MG63 (cell line): ENCODE measurements around the gene ADAMTS17. TPM values are rescaled to one million over a fixed set of nuclear protein-coding genes. Genes with fewer than 3 reads are reported as not detected.

Source experiments
- DNase-seq: peaks from one replicate; pipeline ENCODE4 v3.0.0-alpha.2; 2020
- H3K27me3 ChIP-seq: fragments of 250-450 bp; sonication (Bioruptor Pico); 2 replicates; pipeline ENCODE4 v1.5.1; 2020; ENCODE audit warnings: mild to moderate bottlenecking, moderate library complexity
- H3K36me3 ChIP-seq: fragments of 250-450 bp; sonication (Bioruptor Pico); 2 replicates; pipeline ENCODE4 v1.5.1; 2020; ENCODE audit warnings: mild to moderate bottlenecking, moderate library complexity
- H3K4me3 ChIP-seq: fragments of 250-450 bp; sonication (Bioruptor Pico); 2 replicates; pipeline ENCODE4 v1.5.1; 2020; ENCODE audit warnings: mild to moderate bottlenecking, moderate library complexity
- H3K9me3 ChIP-seq: fragments of 250-450 bp; sonication (Bioruptor Pico); 2 replicates; pipeline ENCODE4 v1.5.1; 2020; ENCODE audit warnings: mild to moderate bottlenecking, moderate library complexity
- total RNA-seq: library from RNA; depleted of rRNA; stranded (reverse); fragments of >200 nt; shearing (Covaris generic); gene quantifications from 2 replicates; pipeline ENCODE4 v1.2.3, GENCODE V29; 2014; ENCODE audit warnings: low replicate concordance

The ADAMTS17 gene
- total RNA-seq, 1 experiment from 2014 or later = 3.8 TPM

DNA sequence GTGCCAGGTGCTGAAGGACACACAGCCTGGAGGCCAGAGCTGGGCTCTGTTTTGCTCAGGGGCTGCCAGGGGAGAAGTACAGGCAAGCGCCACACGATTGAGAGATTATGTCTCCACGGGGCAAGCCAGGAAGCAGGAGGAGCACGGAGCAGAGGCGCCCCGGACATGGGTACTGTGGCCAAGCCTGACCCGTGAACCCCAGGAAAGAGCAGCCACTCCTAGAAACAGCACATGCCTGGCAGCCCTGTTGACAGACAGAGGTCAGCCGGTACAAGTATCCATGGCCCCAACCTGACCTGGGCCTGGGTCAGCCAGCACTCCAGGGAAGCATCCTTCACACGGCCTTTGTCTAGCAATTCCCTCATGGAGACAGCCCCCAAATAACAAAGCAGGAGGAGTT lies 89.4 kb downstream of the ADAMTS17 start:
- no peaks in the 10 kb centered on the region for H3K36me3 ChIP-seq
- no peak for DNase-seq
- H3K27me3 ChIP-seq = no peaks in the 10 kb centered on the region
- H3K4me3 ChIP-seq = no peak overlapping the region
- H3K9me3 ChIP-seq = no peaks in the 10 kb centered on the region

DNA sequence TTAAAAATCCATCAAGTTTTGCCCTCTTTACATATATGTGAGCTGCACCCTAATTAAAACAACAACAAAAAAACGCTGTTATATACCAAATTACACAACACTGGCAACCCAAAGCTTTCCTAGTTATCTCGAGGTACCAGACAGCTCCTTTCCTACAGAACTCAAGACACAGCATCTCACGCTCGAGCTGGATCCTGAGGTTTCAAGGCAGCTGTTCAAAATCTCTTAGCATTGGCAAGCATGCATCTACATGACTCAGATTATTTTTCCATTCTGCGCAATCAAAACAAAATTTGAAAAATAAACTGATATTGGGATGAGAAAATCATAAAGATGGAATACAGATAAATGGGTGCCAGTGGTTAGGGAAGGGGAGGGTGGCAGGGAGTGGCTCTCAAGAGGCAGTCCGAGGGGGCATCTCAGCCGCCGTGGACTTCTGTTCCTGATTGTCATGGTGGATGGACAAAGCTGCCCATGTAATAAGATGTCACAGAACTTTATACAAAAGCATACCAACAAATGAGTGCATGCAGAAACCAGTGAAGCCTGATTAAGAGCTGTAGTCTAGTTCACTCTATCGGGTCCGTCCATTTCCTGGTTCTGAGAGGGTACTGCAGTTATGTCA lies 91.5 kb downstream of the ADAMTS17 start:
- no peak for DNase-seq
- no peaks in the 10 kb centered on the region for H3K9me3 ChIP-seq
- H3K4me3 ChIP-seq = no peak overlapping the region
- no peaks in the 10 kb centered on the region for H3K36me3 ChIP-seq
- no peaks in the 10 kb centered on the region for H3K27me3 ChIP-seq

DNA sequence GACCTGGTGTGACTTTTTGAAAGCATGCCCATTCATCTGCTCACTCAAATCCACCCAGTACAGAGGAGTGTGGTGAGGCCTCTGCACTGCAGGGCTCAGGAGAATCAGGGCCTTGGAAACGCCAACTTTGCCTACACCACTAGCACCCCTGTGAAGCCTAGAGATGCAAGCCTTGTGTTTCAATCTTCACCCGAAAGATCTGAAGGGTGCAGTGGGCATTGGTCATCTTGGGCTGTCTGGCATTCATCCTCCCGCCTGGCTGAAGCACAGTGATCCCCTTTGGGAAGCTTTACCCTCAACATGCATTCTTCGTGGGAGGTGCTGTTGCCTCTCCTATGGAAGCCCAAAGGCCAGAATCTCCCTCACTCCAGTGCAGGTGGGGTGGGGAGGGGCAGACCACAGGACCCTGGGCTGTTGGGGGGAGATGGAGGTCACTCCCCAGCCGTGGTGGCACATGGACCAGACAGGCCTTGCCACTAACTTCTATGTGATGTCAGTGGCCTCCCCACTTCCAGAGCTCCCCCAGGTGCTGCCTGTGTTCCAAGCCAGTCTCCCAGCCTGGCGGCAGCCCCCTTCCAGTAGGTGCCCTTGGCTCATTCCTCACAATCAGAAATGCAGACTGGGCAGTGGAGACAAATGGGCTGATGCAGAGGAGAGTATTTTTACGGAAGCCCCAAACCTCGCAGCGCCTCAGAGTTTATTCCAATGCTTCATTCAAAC lies 92.5 kb downstream of the ADAMTS17 start:
- Histone ChIP-seq H3K36me3 (no peaks in the 10 kb centered on the region), H3K4me3 (no peak overlapping the region)
- no peak for DNase-seq

DNA sequence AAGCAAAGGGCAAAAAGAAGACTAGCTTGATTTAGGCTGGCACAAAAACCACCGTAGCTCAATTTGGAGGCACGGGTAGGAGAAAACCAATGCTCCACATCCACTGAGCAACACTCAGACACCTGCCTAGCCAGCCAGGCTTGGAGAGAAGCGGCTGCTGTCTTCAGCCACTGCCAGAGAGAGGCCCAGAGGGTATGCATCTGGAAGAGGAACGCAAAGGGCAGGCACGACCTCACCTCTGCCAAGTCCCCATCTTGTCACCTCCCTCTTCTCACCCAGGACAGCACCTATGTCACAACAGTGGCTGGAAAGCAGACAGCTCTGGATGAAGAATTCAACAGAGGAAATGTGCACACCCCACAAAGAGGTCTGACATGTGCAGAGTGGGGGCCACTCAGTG lies 93.5 kb downstream of the ADAMTS17 start:
- H3K27me3 ChIP-seq = no peaks in the 10 kb centered on the region
- H3K9me3 ChIP-seq = no peaks in the 10 kb centered on the region
- H3K36me3 ChIP-seq = no peaks in the 10 kb centered on the region
- H3K4me3 ChIP-seq = no peak overlapping the region
- no peak for DNase-seq

More for the DNA sequence above, 92.5 kb downstream of the ADAMTS17 start:
- Histone ChIP-seq H3K9me3 (no peaks in the 10 kb centered on the region), H3K27me3 (no peaks in the 10 kb centered on the region)

DNA sequence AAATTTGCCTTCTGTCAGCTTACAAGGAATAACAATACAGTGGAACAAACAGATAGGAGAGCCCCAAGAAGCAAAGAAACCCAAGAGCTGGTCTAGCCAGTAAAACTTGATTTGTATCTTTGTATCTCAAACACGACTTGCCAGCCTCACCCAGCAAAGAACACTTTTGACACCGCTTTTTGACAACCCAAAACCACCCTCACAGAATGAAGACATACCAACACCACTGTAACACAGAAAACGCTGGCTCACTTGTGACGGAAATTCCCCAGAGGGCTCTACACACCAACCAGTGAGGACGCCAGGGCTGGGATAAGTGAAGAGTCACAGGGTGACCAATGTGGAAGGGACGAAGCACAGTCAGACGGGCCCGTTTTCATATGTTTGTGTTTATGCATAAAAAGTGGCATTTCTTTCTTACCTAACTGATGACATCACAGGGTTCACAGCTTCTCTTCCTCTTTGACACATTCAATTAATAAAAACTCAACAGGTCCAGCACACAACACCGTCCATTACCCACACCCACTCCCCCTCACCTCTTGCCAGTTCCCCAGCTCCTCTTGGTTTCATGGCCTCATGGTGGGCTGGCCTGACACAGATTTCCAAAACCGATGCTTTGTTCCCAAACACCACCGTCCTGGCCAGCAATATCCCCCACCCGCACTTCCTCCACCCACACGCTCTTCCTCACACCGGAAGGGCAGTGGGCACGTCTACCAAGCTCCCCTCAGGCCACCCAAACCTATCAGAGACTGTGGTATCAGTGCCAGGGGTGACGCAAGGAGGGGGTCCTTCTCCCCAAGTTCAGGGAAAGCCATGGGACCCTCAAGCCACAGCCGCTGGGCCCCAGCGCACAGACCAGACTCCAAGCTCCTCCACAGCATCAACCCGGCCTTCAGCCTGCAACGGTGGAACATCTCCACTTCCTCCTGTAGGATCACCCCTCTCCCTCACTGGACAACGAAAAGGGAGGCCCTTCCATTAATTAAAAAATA lies 94.2 kb downstream of the ADAMTS17 start:
- Histone ChIP-seq H3K4me3 (no peak overlapping the region), H3K36me3 (no peaks in the 10 kb centered on the region), H3K9me3 (no peaks in the 10 kb centered on the region), H3K27me3 (no peaks in the 10 kb centered on the region)
- DNase-seq = no peak

DNA sequence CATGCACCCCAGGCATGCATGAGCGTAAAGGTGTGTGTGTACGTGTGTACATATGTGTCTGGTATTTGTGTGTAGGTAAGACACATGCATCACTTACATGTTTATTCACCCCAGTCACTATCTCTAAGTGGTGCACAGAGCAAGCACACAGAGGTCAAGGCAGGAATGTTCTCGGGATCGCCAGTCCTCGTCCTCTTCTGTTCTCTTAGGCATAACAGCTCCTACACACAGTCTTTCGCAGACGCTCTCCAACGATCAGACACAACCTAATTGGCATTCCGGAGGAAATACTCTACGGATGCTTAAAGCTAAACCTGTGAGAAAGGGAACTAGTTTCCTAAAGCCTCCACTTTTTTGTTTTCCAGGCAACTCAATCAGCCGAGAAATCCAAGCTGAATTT lies 95.9 kb downstream of the ADAMTS17 start:
- Histone ChIP-seq H3K36me3 (no peaks in the 10 kb centered on the region), H3K27me3 (no peaks in the 10 kb centered on the region), H3K4me3 (no peak overlapping the region), H3K9me3 (no peaks in the 10 kb centered on the region)
- no peak for DNase-seq

DNA sequence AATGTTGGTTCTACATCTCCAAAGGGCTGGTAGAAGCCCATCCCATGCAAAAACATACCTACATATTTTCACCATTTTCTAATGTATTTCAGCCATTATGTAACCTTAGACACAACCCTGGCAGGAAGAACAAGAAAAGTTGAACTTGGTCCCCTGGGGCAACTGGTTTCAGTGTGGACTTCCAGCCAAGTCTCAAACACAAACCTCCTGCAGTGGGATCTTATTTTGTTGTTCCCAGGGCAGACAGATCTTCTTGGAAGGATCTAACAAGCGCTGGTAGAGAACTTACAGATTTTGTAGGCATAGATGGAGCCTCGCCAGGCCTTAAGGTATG lies 96.3 kb downstream of the ADAMTS17 start:
- Histone ChIP-seq H3K36me3 (no peaks in the 10 kb centered on the region), H3K9me3 (no peaks in the 10 kb centered on the region), H3K27me3 (no peaks in the 10 kb centered on the region), H3K4me3 (no peak overlapping the region)
- DNase-seq = no peak

DNA sequence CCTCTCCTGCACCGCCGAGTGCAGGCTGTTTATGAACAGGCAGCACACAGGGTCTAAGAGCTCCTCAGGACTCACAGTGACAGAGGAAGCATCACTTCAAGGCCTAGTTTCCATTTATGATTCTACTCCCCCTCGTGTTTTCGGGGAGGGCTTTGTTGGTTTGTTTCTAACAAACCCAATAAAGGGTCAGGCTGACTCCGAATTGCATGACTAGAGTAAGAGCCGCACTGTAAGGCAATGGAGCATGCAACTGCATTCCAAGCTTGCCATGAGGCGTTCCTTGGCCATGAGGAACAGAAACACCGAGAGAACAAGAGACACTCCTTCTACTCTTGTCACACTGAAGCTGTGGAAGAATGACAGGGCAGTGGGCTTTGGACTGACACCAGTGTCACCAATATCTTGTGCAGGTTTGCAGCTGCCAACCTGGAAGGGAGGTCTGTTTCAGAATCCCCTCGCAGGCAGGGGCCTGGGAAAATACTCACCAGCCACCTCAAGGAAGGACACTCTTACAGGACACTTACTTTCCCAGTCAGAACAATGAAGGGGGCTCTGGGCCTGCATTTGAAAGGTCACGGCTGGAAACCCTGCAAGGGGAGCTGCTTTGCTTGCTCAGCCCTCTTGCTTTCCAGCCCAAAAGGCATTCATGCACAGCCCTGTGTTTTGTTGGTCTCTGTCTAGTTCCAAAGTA lies 96.8 kb downstream of the ADAMTS17 start:
- H3K9me3 ChIP-seq = no peaks in the 10 kb centered on the region
- no peak overlapping the region for H3K4me3 ChIP-seq
- H3K27me3 ChIP-seq = no peaks in the 10 kb centered on the region
- DNase-seq = no peak
- no peaks in the 10 kb centered on the region for H3K36me3 ChIP-seq

DNA sequence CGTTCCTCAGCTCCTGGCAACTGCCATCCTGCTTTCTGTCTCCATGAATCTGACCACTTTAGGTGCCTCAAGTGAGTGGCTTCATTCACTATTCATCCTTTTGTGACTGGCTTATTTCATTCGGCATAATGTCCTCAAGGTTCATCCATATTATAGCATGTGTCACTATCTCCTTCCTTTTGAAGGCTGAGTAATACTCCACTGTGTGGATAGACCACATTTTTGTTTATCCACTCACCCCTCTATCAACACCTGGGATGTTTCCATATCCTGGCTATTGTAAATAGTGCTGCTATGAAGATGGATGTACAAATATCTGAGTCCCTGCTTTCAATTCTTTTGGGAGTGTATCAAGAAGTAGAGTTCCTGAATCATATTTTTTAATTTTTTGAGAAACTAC lies 98.8 kb downstream of the ADAMTS17 start:
- no peaks in the 10 kb centered on the region for H3K27me3 ChIP-seq
- H3K9me3 ChIP-seq = no peaks in the 10 kb centered on the region
- DNase-seq = no peak
- no peak overlapping the region for H3K4me3 ChIP-seq
- no peaks in the 10 kb centered on the region for H3K36me3 ChIP-seq

DNA sequence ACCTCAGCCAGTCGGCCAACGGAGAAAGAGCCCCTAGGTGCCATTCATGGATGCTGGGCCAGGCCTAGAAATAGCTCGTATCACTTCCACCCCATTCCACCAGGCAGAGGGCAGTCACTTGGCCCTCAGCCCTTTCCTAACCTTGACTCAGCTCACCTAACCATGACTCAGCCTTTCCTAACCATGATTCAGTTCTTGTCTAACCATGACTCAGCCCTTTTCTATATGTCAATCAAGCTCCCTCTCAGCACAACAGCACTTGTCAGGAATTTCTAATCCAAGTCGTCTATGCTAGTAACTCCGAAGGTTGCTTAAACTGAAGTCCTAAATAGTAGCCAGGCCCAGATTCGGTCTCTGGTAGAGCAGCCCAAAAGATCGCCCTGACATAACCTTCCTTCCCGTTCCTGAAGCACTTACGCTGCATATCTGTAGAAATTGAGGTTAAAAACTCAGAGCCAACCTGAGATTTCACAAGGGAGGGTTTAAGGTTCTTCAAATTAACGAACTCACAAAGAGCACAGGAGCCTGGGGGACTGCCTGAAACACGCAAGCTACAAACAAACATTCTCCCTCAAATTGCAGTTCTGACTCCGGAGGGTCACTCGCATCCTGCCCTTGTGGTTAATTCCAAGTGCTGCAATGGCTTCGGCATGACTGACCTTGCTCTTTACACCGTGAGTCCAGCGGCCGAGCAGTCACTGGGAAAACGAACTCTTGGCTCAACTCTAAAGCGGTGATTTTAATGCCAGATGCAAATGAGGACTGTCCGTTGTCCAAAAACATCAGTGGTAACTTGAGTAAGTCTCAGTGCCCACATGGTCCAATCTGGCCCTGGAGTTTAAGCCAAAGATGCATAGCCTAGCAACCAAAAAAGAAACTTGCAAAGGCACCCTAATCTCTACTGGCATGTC lies 99.9 kb downstream of the ADAMTS17 start:
- peak; percentile 69 for DNase-seq
- Histone ChIP-seq H3K4me3 (no peak overlapping the region), H3K27me3 (no peaks in the 10 kb centered on the region), H3K36me3 (no peaks in the 10 kb centered on the region), H3K9me3 (no peaks in the 10 kb centered on the region)

DNA sequence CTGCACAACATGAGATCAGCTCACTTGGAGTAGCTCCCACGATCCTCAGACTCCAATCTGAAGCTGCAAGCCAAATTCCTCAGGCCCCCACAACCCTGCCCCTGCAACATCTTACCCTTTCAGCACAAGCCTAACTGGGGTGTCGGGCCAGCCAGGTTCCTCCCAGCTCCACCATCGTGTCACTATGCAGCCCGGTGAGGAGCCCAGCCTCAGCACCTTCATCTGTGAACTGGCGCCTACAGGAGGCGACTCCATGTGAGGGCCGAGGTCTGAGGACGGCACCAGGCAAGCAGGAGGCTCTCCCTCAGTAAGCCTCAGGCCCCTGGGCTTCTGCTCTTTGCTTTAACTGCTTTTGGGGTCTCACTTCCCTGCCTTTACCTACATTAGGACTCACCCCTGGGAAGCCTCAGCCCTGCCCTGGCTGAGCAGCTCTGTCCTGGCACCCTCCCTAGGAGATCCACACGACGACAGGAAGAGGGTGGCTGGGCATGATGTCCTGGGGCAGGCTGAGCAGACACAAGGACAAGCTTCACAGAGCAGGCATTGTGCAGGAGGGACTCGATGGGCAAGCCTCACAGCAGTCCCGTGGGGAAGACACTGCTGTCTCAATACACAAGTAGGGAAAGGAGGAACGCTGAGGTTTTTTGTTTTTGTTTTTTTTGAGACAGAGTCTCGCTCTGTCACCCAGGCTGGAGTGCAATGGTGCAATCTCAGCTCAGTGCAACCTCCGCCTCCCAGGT lies 104.6 kb downstream of the ADAMTS17 start:
- DNase-seq = no peak
- Histone ChIP-seq H3K9me3 (no peaks in the 10 kb centered on the region), H3K36me3 (no peaks in the 10 kb centered on the region), H3K27me3 (no peaks in the 10 kb centered on the region), H3K4me3 (no peak overlapping the region)

DNA sequence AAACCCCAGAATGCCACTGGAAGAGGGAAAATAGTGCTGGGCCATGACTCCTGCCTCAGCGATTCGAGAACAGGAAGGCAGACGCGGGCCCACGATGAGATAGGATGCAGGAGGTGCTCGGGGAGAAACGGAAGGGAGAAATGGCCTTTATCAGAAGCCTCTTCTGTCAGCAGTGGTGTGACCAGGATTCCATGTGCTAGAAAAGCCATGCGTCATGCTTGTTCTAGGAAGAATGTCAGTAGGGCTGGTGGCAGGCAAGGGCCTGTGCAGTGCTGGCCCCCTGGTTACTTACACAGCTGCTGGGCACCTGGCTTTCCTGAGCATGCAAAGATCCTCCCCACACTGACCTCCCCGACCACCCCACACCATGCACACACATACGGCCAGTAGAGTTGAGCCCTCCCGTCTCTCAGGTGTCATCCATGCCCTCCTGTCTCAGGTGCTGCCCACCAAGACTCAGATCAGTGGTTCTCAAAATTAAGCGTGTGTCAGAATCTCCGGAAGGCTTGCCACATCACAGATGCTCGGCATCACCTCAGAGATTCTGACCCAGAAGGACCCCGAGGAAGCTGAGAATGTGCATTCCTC lies 106.7 kb downstream of the ADAMTS17 start:
- H3K9me3 ChIP-seq = no peaks in the 10 kb centered on the region
- no peak overlapping the region for H3K4me3 ChIP-seq
- H3K27me3 ChIP-seq = no peaks in the 10 kb centered on the region
- no peaks in the 10 kb centered on the region for H3K36me3 ChIP-seq
- no peak for DNase-seq

DNA sequence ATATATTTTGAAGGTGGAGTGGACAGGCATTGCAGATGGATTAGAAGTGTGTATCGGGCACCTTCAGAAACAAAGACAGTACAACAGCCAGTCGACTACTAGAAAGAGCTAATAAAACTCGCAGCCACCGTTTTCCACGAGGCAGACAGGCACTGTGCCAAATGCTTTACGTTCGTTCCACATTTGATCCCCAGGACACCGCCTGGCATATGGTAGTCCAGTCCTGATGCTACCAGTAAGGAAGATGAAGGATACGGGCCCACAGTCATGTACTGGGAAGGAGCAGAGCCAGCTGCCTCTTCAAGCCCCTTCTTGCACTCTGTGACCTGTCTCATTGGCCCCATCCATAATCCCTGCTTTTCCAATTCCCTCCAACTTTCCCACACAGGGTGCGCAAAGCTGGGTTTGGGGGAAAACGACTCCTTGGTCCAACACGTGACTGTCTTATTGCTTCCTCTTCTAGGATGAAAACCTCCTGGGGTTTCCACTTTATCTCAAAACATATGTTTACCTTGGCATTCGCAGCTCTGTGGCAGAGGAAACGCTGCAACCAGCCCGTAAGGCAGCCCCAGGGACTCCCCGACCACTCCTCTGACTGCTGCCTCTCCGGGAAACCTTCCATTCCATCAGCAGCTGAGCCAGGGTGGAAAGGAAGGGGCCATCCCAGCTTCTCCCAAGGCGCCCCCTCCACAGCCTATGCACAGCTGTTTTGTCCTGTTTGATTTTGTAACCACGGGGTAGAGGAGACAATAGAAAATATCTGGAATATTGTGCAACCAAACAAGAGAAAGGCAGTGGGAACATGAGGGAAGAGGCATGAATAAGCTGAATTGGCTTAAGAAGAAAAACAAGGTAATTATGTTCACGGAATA lies 107.4 kb downstream of the ADAMTS17 start:
- no peak for DNase-seq
- H3K9me3 ChIP-seq = no peaks in the 10 kb centered on the region
- no peaks in the 10 kb centered on the region for H3K36me3 ChIP-seq
- no peak overlapping the region for H3K4me3 ChIP-seq
- no peaks in the 10 kb centered on the region for H3K27me3 ChIP-seq

DNA sequence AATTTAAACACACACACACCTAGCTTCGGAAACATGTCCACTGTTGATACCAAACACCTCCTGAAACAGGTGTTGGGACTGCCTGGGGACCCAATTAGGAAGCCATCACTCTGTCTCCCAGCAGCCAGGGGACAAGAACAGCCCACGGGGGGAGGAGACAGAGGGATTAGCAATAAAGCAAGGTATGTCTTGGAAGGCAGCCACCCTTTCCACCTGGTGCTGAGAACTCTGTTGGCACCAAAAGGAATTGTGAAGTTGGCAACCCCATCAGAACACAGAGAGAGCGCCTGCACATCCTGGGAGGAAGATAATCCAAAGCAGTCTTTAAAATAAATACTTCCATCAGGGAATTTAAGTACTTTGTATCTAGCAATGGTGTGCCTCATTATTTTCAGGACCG lies 111.0 kb downstream of the ADAMTS17 start:
- no peaks in the 10 kb centered on the region for H3K9me3 ChIP-seq
- DNase-seq = no peak
- H3K4me3 ChIP-seq = no peak overlapping the region
- no peaks in the 10 kb centered on the region for H3K36me3 ChIP-seq
- H3K27me3 ChIP-seq = no peaks in the 10 kb centered on the region
